ENCODE data around the gene PI4KB. TPM values are rescaled to one million over a fixed set of nuclear protein-coding genes. Genes with fewer than 3 reads are reported as not detected.

PI4KB gene
- 23.4 to 27.4 TPM (median 27.0 TPM) in 5 replicates for total RNA-seq (2022; extraction: Qiagen RNA extraction; ENCODE audit: low read depth)

GRCh38 chr1:151327223-151327902, at the start of gene PI4KB:
Gene PI4KB (minus strand): TSS chr1:151327416. CDS start chr1:151316481, 10,935 bp downstream.

GRCh38 chr1:151372058-151372934, 45.1 kb upstream of the PI4KB start, which contains the start of gene SELENBP1:
Gene SELENBP1 (minus strand): TSS chr1:151372705. CDS start chr1:151372641, 64 bp downstream.

GRCh38 chr1:151346769-151347522, 19.7 kb upstream of the PI4KB start, which contains the start of gene RFX5:
Gene RFX5 (minus strand): TSS chr1:151347252. CDS start chr1:151346320, 932 bp downstream.

GRCh38 chr1:151281969-151282882, 45.0 kb downstream of the PI4KB start, which contains the start of gene ZNF687:
Gene ZNF687 (plus strand): TSS chr1:151282299. CDS start chr1:151286292, 3,993 bp downstream.

GRCh38 chr1:151254217-151255213, 72.7 kb downstream of the PI4KB start, which contains the start of gene PSMD4:
Gene PSMD4 (plus strand): TSS chr1:151254734. CDS start chr1:151254783, 49 bp downstream.

Other genes with a start within 250 kb of the PI4KB start
- gene SEMA6C, start 180.8 kb downstream of the PI4KB start, total RNA-seq (2022; extraction: Qiagen RNA extraction; ENCODE audit: low read depth): 0.91 to 2.9 TPM (median 1.8 TPM) in 5 replicates
- not detected in 5 replicates for gene TNFAIP8L2, start 170.8 kb downstream of the PI4KB start, total RNA-seq (2022; extraction: Qiagen RNA extraction; ENCODE audit: low read depth)
- 5.1 to 7.7 TPM (median 5.8 TPM) in 5 replicates for gene LYSMD1, start 161.5 kb downstream of the PI4KB start, total RNA-seq (2022; extraction: Qiagen RNA extraction; ENCODE audit: low read depth)
- 42.4 to 52.8 TPM (median 47.8 TPM) in 5 replicates for gene SCNM1, start 161.3 kb downstream of the PI4KB start, total RNA-seq (2022; extraction: Qiagen RNA extraction; ENCODE audit: low read depth)
- 0.31 to 0.33 TPM in 2 of 5 replicates, not detected in the others for gene TMOD4, start 151.4 kb downstream of the PI4KB start, total RNA-seq (2022; extraction: Qiagen RNA extraction; ENCODE audit: low read depth)
- 42.3 to 58.6 TPM (median 46.7 TPM) in 5 replicates for gene VPS72, start 137.2 kb downstream of the PI4KB start, total RNA-seq (2022; extraction: Qiagen RNA extraction; ENCODE audit: low read depth)
- 48.7 to 54.3 TPM (median 49.8 TPM) in 5 replicates for gene PIP5K1A, start 128.9 kb downstream of the PI4KB start, total RNA-seq (2022; extraction: Qiagen RNA extraction; ENCODE audit: low read depth)
- gene PSMD4, start 72.7 kb downstream of the PI4KB start, total RNA-seq (2022; extraction: Qiagen RNA extraction; ENCODE audit: low read depth): 168 to 195 TPM (median 180 TPM) in 5 replicates
- 10.8 to 14.8 TPM (median 12.6 TPM) in 5 replicates for gene ZNF687, start 45.1 kb downstream of the PI4KB start, total RNA-seq (2022; extraction: Qiagen RNA extraction; ENCODE audit: low read depth)
- gene RFX5, start 19.8 kb upstream of the PI4KB start, total RNA-seq (2022; extraction: Qiagen RNA extraction; ENCODE audit: low read depth): 20.1 to 24.6 TPM (median 23.8 TPM) in 5 replicates
- gene SELENBP1, start 45.3 kb upstream of the PI4KB start, total RNA-seq (2022; extraction: Qiagen RNA extraction; ENCODE audit: low read depth): 6.1 to 8.0 TPM (median 6.9 TPM) in 5 replicates
- 379 to 439 TPM (median 422 TPM) in 5 replicates for gene PSMB4, start 72.2 kb upstream of the PI4KB start, total RNA-seq (2022; extraction: Qiagen RNA extraction; ENCODE audit: low read depth)
- 17.0 to 23.7 TPM (median 18.9 TPM) in 5 replicates for gene POGZ, start 132.1 kb upstream of the PI4KB start, total RNA-seq (2022; extraction: Qiagen RNA extraction; ENCODE audit: low read depth)
- 2.6 to 3.3 TPM (median 2.9 TPM) in 5 replicates for gene CGN, start 184.0 kb upstream of the PI4KB start, total RNA-seq (2022; extraction: Qiagen RNA extraction; ENCODE audit: low read depth)
- gene TUFT1, start 212.9 kb upstream of the PI4KB start, total RNA-seq (2022; extraction: Qiagen RNA extraction; ENCODE audit: low read depth): 9.7 to 11.6 TPM (median 10.3 TPM) in 5 replicates

Data from A549 treated with GW870086 at 1 μM for 4 hours (cell line).